ENCODE data around the gene KDM1A. TPM values are rescaled to one million over a fixed set of nuclear protein-coding genes. Genes with fewer than 3 reads are reported as not detected.

The KDM1A gene
- total and polyA plus RNA-seq, 2 of the 13 experiments (the other 11 are each of a cell fraction or from before 2014, with no cell fraction given), result 81.3 to 173 TPM

DNA sequence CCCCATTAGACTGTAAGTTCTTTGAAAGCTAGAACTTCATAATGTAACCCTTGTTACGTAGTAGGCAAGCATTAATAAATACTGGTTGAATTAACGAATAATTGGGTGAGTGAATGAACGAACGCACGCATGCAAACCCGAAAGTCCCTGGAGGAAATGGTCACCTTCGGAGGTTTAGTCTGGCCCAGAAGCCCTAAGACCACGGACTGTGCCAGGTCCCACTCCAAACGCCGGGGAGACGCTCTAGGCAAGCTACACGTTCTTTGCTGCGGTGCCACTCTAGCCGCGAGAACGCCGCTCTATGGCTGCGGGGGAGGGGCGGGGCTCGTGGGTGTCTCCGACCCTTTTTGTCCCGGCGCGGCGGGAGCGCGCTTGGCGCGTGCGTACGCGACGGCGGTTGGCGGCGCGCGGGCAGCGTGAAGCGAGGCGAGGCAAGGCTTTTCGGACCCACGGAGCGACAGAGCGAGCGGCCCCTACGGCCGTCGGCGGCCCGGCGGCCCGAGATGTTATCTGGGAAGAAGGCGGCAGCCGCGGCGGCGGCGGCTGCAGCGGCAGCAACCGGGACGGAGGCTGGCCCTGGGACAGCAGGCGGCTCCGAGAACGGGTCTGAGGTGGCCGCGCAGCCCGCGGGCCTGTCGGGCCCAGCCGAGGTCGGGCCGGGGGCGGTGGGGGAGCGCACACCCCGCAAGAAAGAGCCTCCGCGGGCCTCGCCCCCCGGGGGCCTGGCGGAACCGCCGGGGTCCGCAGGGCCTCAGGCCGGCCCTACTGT is at the start of gene KDM1A (continued):
- TF ChIP-seq, protein P1, sequence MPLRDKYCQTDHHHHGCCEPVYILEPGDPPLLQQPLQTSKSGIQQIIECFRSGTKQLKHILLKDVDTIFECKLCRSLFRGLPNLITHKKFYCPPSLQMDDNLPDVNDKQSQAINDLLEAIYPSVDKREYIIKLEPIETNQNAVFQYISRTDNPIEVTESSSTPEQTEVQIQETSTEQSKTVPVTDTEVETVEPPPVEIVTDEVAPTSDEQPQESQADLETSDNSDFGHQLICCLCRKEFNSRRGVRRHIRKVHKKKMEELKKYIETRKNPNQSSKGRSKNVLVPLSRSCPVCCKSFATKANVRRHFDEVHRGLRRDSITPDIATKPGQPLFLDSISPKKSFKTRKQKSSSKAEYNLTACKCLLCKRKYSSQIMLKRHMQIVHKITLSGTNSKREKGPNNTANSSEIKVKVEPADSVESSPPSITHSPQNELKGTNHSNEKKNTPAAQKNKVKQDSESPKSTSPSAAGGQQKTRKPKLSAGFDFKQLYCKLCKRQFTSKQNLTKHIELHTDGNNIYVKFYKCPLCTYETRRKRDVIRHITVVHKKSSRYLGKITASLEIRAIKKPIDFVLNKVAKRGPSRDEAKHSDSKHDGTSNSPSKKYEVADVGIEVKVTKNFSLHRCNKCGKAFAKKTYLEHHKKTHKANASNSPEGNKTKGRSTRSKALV (CRISPR knock-in tag; IDR thresholded peaks at IDR 0.05), result no peak
- TF ChIP-seq, protein P2, sequence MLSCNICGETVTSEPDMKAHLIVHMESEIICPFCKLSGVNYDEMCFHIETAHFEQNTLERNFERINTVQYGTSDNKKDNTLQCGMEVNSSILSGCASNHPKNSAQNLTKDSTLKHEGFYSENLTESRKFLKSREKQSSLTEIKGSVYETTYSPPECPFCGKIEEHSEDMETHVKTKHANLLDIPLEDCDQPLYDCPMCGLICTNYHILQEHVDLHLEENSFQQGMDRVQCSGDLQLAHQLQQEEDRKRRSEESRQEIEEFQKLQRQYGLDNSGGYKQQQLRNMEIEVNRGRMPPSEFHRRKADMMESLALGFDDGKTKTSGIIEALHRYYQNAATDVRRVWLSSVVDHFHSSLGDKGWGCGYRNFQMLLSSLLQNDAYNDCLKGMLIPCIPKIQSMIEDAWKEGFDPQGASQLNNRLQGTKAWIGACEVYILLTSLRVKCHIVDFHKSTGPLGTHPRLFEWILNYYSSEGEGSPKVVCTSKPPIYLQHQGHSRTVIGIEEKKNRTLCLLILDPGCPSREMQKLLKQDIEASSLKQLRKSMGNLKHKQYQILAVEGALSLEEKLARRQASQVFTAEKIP (CRISPR knock-in tag; IDR thresholded peaks at IDR 0.05; ENCODE audit: borderline replicate concordance), result no peak
- TF ChIP-seq, protein P3, sequence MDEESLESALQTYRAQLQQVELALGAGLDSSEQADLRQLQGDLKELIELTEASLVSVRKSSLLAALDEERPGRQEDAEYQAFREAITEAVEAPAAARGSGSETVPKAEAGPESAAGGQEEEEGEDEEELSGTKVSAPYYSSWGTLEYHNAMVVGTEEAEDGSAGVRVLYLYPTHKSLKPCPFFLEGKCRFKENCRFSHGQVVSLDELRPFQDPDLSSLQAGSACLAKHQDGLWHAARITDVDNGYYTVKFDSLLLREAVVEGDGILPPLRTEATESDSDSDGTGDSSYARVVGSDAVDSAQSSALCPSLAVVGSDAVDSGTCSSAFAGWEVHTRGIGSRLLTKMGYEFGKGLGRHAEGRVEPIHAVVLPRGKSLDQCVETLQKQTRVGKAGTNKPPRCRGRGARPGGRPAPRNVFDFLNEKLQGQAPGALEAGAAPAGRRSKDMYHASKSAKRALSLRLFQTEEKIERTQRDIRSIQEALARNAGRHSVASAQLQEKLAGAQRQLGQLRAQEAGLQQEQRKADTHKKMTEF (CRISPR knock-in tag; IDR thresholded peaks at IDR 0.05), result peak; percentile 97
- peak; percentile 62; the same call in 1 of the 2 replicates for TF ChIP-seq AHR (CRISPR knock-in tag; IDR thresholded peaks at IDR 0.05)
- TF ChIP-seq PHF5A (CRISPR knock-in tag; IDR thresholded peaks at IDR 0.05; ENCODE audit: low read depth, unreplicated experiment), result peak; percentile 90
- peak; percentile 44; the same call in 1 of the 2 replicates for TF ChIP-seq ZNF773 (CRISPR knock-in tag; IDR thresholded peaks at IDR 0.05; ENCODE audit: borderline replicate concordance)
- TF ChIP-seq ZSCAN25 (CRISPR knock-in tag; IDR thresholded peaks at IDR 0.05), result peak; percentile 58; the same call in 1 of the 2 replicates
- 0 out of 2 replicates have a peak, but pooled peaks have one; percentile 27 for TF ChIP-seq REXO4 (CRISPR knock-in tag; IDR thresholded peaks at IDR 0.05; ENCODE audit: borderline replicate concordance)
- TF ChIP-seq, protein P4, sequence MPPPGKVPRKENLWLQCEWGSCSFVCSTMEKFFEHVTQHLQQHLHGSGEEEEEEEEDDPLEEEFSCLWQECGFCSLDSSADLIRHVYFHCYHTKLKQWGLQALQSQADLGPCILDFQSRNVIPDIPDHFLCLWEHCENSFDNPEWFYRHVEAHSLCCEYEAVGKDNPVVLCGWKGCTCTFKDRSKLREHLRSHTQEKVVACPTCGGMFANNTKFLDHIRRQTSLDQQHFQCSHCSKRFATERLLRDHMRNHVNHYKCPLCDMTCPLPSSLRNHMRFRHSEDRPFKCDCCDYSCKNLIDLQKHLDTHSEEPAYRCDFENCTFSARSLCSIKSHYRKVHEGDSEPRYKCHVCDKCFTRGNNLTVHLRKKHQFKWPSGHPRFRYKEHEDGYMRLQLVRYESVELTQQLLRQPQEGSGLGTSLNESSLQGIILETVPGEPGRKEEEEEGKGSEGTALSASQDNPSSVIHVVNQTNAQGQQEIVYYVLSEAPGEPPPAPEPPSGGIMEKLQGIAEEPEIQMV (CRISPR knock-in tag; IDR thresholded peaks at IDR 0.05; ENCODE audit: low read depth), result peak; percentile 87; the same call in 1 of the 2 replicates
- TF ChIP-seq ZNF235 (CRISPR knock-in tag; IDR thresholded peaks at IDR 0.05; ENCODE audit: borderline replicate concordance), result no peak
- TF ChIP-seq ETV5 (CRISPR knock-in tag; IDR thresholded peaks at IDR 0.05; ENCODE audit: borderline replicate concordance), result peak; percentile 50; the same call in 1 of the 2 replicates
- 0 out of 2 replicates have a peak, but pooled peaks have one; percentile 41 for TF ChIP-seq ZNF841 (CRISPR knock-in tag; IDR thresholded peaks at IDR 0.05; ENCODE audit: borderline replicate concordance)
- TF ChIP-seq NFE2 (CRISPR knock-in tag; IDR thresholded peaks at IDR 0.05), result no peak
- TF ChIP-seq RFX1 (IDR thresholded peaks at IDR 0.05), result no peak
- peak; percentile 55; the same call in 1 of the 2 replicates for TF ChIP-seq KLF11 (CRISPR knock-in tag; IDR thresholded peaks at IDR 0.05)
- peak; percentile 98 for TF ChIP-seq IRF2 (CRISPR knock-in tag; IDR thresholded peaks at IDR 0.05)
- TF ChIP-seq SNAPC2 (CRISPR knock-in tag; IDR thresholded peaks at IDR 0.05), result peak; percentile 78; the same call in 1 of the 2 replicates
- TF ChIP-seq NCOA5 (CRISPR knock-in tag; IDR thresholded peaks at IDR 0.05), result no peak
- TF ChIP-seq ZNF33B (CRISPR knock-in tag; IDR thresholded peaks at IDR 0.05), result peak; percentile 51; the same call in 1 of the 2 replicates
- TF ChIP-seq, protein P5, sequence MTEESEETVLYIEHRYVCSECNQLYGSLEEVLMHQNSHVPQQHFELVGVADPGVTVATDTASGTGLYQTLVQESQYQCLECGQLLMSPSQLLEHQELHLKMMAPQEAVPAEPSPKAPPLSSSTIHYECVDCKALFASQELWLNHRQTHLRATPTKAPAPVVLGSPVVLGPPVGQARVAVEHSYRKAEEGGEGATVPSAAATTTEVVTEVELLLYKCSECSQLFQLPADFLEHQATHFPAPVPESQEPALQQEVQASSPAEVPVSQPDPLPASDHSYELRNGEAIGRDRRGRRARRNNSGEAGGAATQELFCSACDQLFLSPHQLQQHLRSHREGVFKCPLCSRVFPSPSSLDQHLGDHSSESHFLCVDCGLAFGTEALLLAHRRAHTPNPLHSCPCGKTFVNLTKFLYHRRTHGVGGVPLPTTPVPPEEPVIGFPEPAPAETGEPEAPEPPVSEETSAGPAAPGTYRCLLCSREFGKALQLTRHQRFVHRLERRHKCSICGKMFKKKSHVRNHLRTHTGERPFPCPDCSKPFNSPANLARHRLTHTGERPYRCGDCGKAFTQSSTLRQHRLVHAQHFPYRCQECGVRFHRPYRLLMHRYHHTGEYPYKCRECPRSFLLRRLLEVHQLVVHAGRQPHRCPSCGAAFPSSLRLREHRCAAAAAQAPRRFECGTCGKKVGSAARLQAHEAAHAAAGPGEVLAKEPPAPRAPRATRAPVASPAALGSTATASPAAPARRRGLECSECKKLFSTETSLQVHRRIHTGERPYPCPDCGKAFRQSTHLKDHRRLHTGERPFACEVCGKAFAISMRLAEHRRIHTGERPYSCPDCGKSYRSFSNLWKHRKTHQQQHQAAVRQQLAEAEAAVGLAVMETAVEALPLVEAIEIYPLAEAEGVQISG (CRISPR knock-in tag; IDR thresholded peaks at IDR 0.05), result peak; percentile 100
- no peak for TF ChIP-seq FOXK2 (IDR thresholded peaks at IDR 0.05)

Measured in HepG2 (cell line).